ENCODE results near the gene LEPROT. TPM values are rescaled to one million over a fixed set of nuclear protein-coding genes. Genes with fewer than 3 reads are reported as not detected.

The LEPROT gene
- total RNA-seq, 4 donors from 2014 or later = 70.1 to 159 (median 94.2) TPM

DNA sequence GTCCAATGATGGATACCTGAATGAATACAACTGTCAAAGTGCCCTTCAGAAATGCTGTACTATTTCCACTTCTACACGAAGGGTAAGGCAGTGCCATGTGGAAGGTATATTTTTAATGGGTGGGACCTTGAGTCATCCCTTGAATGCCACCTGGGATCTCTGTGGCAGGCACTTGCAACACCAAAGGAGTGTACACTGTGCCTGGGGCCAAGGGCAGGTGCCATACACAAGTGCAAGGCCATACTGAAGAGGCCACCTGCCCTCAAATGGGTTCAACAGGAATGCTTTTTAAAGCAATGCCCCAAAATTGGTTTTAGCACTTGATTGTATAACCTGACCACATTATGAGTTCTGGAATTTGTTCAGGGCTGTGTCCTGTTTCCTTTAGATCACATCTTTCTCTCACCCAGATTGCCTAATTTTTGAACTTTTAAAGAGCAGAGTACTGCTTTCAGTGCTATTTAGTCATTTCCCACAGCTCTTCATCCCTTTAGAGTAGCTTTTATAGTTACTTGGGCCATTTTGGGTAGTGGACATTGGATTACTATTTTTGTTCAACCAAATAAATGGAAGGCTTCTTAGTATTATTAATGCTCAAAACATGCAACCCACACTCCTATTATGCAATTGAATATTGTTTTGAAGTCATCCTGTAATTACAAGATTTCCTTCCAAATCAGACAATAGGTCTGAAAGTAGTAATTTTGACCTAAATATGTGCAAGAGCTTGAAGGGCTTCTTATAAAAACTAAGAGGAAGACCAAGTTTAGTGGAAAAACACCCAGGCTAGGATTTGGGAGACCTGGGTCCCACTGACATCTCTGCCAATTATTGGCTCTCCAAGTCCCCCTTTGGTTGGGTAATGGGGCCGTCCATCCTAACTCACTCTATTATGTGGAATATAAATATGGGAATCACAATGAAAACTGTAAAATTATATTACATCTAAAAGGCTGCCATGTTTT lies 57.2 kb downstream of the LEPROT start:
- no peak overlapping the region for H3K27ac ChIP-seq
- 84 to 86% methylated on average over 2 of the region's 2 CpGs for WGBS, 2 donors
- DNase-seq = no peak
- H3K27me3 ChIP-seq = no peaks in the 10 kb centered on the region
- TF ChIP-seq CTCF (IDR thresholded peaks at IDR 0.05) (no peak), POLR2A (IDR thresholded peaks at IDR 0.05) (no peak)
- H3K9me3 ChIP-seq = no peaks in the 10 kb centered on the region
- intact Hi-C loops (cut with DNase I) = no loop called here
- no peaks in the 10 kb centered on the region for H3K4me1 ChIP-seq
- no peak overlapping the region for H3K4me3 ChIP-seq (replicated peaks in 1 of 3)
- no peaks in the 10 kb centered on the region for H3K36me3 ChIP-seq

DNA sequence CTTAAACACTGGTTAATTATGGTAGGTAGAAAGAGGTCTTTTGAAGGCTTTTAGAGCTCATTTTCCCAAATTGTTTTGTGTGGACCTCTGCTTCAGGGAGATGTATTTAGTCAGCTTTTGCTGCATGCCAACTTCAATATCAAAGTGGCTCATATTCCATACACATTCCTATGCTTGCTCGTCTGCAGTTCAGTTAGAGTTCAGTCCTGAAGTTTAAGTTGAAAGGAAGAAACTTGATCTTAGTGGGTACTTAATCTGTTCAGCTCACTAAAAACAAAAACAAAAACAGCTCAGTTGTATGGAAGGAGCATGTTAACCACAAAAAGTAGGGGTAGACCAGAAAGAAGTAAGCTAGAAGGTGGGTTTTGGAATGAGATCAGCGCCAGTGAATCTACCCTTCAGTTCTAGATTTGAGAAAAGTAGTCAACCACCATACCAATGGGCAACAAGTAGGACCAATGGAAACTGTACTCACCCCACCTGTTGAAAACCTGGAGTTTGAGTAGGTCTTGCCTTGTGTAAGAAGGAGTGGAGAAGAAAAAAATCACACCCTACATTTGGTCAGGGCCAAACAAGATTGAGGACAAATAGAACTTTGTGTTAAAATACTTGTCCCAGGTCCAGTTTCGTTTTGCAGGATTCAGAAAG lies 58.0 kb downstream of the LEPROT start:
- WGBS, 2 donors = 72 to 80% methylated on average over 3 of the region's 3 CpGs
- no peak for DNase-seq
- H3K27me3 ChIP-seq = no peaks in the 10 kb centered on the region
- no peak for TF ChIP-seq CTCF (IDR thresholded peaks at IDR 0.05)
- TF ChIP-seq POLR2A (IDR thresholded peaks at IDR 0.05) = no peak
- no peaks in the 10 kb centered on the region for H3K36me3 ChIP-seq
- H3K4me1 ChIP-seq = no peaks in the 10 kb centered on the region
- intact Hi-C loops (cut with DNase I) = no loop called here
- H3K9me3 ChIP-seq = no peaks in the 10 kb centered on the region
- H3K27ac ChIP-seq = no peak overlapping the region
- H3K4me3 ChIP-seq (replicated peaks in 1 of 3) = no peak overlapping the region

GRCh38 chr1:65479554-65480204 lies 59.2 kb downstream of the LEPROT start:
- no peaks in the 10 kb centered on the region for H3K36me3 ChIP-seq
- no peak overlapping the region for H3K27ac ChIP-seq
- H3K9me3 ChIP-seq = no peaks in the 10 kb centered on the region
- no peaks in the 10 kb centered on the region for H3K27me3 ChIP-seq
- no peak overlapping the region for H3K4me3 ChIP-seq (replicated peaks in 1 of 3)
- H3K4me1 ChIP-seq = no peaks in the 10 kb centered on the region
- no peak for DNase-seq
- TF ChIP-seq CTCF (IDR thresholded peaks at IDR 0.05) (no peak), POLR2A (IDR thresholded peaks at IDR 0.05) (no peak)
- intact Hi-C loops (cut with DNase I) = no loop called here
- WGBS, 2 donors = 87 to 91% methylated on average over 4 of the region's 4 CpGs

DNA sequence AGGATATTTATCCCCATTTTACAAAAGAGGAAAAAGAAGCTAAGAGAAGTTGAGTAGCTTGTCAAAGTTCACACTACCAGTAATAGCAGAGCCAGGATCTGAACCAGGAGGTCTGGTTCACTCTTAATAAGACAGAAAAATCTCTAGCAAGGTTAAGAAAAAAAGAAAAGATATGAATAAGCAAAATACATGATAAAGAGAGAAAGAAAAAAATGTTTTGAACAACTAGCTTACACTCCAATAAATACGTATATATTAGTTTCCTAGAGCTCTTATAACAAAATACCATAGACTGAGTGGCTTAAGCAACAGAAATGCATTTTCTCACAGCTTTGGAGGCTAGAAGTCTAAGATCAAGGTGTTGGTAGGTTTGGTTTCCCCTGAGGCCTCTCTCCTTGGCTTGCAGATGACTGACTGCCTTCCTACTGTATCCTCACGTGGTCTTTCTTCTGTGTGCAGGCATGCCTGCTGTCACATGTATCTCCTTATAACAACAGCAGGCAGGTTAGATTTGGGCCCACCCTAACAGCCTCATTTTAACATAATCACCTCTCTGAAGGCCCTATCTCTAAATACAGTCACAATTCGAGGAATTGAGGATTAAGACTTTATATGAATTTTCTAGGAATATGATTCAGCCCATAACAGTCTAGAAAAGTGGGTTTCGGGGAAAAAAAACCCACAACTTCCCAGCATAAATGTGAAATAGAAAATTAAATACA lies 60.4 kb downstream of the LEPROT start:
- DNase-seq = no peak
- H3K27ac ChIP-seq = no peak overlapping the region
- H3K9me3 ChIP-seq = no peaks in the 10 kb centered on the region
- no peaks in the 10 kb centered on the region for H3K27me3 ChIP-seq
- WGBS, 2 donors = 81 to 84% methylated on average over 4 of the region's 4 CpGs
- no peaks in the 10 kb centered on the region for H3K4me1 ChIP-seq
- intact Hi-C loops (cut with DNase I) = no loop called here
- no peaks in the 10 kb centered on the region for H3K36me3 ChIP-seq
- TF ChIP-seq CTCF (IDR thresholded peaks at IDR 0.05) = no peak
- TF ChIP-seq POLR2A (IDR thresholded peaks at IDR 0.05) = no peak
- no peak overlapping the region for H3K4me3 ChIP-seq (replicated peaks in 1 of 3)
